GM13976 (cell line): ENCODE data around the gene ZBTB33.

Experiments
- DNase-seq: peaks from one replicate; pipeline ENCODE4 v3.0.0; 2012; ENCODE audit warnings: low spot score
- CTCF ChIP-seq: IDR thresholded peaks from 2 replicates; pipeline ENCODE4 v1.5.1; 2012; ENCODE audit warnings: borderline replicate concordance, mild to moderate bottlenecking; ENCODE audit not compliant: insufficient read depth; ENCODE audit errors: extremely low read depth, missing control alignments, control extremely low read depth
- in situ Hi-C: fragments of 300-500 bp; cut with MboI; formaldehyde crosslinking; loops from one replicate; pipeline ENCODE4 v1.12.0; 2022; ENCODE audit warnings: low sequenced_read_pairs, mixed read lengths, inconsistent platforms; ENCODE audit not compliant: unreplicated experiment

Gene ZBTB33

DNA sequence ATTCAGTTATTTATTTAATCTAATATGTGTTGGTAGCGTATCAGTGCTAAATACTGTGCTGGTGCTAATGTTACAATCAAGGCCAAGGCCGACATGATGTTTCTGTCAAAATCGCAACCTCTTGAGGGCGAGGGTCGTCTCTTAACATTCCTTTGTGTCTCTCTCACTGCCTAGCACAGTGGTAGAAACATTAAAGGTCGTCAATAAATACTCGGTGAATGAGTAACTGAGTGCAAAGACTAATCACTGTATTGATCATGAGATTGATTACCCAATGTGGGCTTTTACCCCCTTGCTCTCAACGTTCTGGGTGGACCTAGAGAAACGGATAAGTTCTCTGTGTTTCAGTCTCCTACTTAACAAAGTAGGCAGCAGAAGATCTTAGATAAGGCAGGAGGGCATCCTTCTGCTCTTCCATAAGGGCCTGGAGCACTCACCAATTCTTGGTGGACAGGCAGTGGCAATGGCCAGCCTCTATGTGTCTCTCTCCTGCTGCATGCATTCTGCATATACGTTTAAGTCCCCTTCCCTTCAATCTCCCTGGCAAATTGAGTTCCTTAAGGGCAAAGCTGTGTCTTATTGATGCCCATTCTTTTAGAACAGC, 30.5 kb downstream of the ZBTB33 start:
- no peak for TF ChIP-seq CTCF
- in situ Hi-C loops: no loop called here
- DNase-seq: no peak

- no peak for DNase-seq
- no peak for TF ChIP-seq CTCF
- in situ Hi-C loops: no loop called here
Observed at GRCh38 chrX:120281761-120282160, 31.1 kb downstream of the ZBTB33 start.

GRCh38 chrX:120282697-120283096, 32.1 kb downstream of the ZBTB33 start:
- in situ Hi-C loops: no loop called here
- no peak for TF ChIP-seq CTCF
- DNase-seq: no peak

DNA sequence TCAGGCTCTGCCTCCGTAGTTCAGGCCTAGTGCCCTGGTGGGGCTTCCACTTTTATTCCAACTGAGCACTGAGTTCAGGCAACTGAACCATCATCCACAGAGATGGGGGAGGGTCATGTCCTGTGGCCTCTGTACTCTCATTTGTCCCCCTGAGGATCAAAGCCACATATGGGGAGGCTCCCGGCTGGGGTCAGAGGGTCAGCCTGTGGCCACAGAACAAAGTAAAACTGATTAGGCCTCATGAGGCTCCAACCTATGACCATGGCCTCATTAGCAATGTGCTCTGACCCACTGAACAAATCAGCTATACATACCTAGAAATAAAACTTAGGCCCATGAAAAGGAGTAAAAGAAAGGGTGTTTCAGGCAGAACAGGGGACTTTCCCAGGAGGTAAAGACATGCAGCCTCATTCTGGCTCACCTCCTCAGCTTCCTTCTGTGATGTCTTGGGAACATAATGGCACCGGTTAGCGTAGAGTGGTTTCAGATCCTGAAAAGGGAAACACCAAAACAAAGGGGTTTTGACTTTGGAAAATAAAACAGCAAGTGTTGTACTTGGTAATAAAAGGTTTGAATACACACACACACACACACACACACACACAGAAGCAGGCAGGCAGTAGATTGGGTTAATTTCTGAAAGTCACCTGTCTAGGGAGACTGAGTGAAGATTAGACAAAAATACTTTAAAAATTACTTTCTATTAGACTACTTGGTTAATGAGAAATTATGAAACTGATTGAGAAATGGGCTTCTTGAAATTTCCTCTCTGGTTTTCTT, 36.3 kb downstream of the ZBTB33 start:
- DNase-seq: no peak
- in situ Hi-C loops: no loop called here
- TF ChIP-seq CTCF: no peak

- no peak for DNase-seq
- no peak for TF ChIP-seq CTCF
- in situ Hi-C loops: no loop called here
Observed at GRCh38 chrX:120287513-120288112, 37.0 kb downstream of the ZBTB33 start.

GRCh38 chrX:120290107-120290506, 39.5 kb downstream of the ZBTB33 start:
- no peak for DNase-seq
- TF ChIP-seq CTCF: no peak
- in situ Hi-C loops: no loop called here
